ENCODE measurements around the gene CDC42SE2.

DNA sequence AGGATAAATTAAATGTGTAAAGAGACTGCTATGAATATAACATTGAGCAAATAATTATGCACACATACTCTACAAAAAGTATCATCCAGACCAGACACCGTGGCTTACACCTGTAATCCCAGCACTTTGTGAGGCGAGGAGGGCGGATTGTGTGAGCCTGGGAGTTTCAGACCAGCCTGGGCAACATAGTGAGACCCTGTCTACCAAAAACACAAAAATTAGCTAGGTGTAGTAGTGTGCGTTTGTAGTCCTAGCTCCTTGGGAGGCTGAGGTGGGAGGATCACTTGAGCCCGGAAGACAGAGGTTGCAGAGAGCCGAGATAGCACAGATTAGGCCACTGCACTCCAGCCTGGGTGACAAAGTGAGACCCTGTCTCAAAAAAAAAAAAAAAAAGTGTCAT is 2.4 kb upstream of the CDC42SE2 start:
- TF ChIP-seq, protein P1, sequence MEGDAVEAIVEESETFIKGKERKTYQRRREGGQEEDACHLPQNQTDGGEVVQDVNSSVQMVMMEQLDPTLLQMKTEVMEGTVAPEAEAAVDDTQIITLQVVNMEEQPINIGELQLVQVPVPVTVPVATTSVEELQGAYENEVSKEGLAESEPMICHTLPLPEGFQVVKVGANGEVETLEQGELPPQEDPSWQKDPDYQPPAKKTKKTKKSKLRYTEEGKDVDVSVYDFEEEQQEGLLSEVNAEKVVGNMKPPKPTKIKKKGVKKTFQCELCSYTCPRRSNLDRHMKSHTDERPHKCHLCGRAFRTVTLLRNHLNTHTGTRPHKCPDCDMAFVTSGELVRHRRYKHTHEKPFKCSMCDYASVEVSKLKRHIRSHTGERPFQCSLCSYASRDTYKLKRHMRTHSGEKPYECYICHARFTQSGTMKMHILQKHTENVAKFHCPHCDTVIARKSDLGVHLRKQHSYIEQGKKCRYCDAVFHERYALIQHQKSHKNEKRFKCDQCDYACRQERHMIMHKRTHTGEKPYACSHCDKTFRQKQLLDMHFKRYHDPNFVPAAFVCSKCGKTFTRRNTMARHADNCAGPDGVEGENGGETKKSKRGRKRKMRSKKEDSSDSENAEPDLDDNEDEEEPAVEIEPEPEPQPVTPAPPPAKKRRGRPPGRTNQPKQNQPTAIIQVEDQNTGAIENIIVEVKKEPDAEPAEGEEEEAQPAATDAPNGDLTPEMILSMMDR (IDR thresholded peaks at IDR 0.05), result no peak
- no peak for TF ChIP-seq ZFX (IDR thresholded peaks at IDR 0.05; ENCODE audit: borderline replicate concordance)
